GM21528 (cell line): ENCODE results near the gene MINDY4.

Source experiments
- ATAC-seq: cut with Tn5 transposase; IDR thresholded peaks from one replicate; pipeline ENCODE4 v1.9.1; 2021; ENCODE audit warnings: mild to moderate bottlenecking, moderate library complexity; ENCODE audit not compliant: unreplicated experiment, low FRiP score

Gene MINDY4

GRCh38 chr7:30894866-30895605 lies 123.8 kb downstream of the MINDY4 start:
- ATAC-seq, result no peak

GRCh38 chr7:30896036-30896435 lies 124.8 kb downstream of the MINDY4 start:
- ATAC-seq, result no peak

- ATAC-seq, result no peak
Measured at GRCh38 chr7:30896783-30897637, 125.8 kb downstream of the MINDY4 start.

GRCh38 chr7:30897770-30898169 lies 126.6 kb downstream of the MINDY4 start:
- ATAC-seq, result no peak

GRCh38 chr7:30898411-30898810 lies 127.2 kb downstream of the MINDY4 start:
- ATAC-seq, result no peak

GRCh38 chr7:30899066-30899465 lies 127.8 kb downstream of the MINDY4 start:
- ATAC-seq, result no peak

- no peak for ATAC-seq
Measured at GRCh38 chr7:30899630-30900029, 128.4 kb downstream of the MINDY4 start.

GRCh38 chr7:30900053-30900452 lies 128.8 kb downstream of the MINDY4 start:
- no peak for ATAC-seq

GRCh38 chr7:30900803-30901362 lies 129.7 kb downstream of the MINDY4 start:
- no peak for ATAC-seq

- ATAC-seq, result no peak
Measured at GRCh38 chr7:30901856-30902255, 130.6 kb downstream of the MINDY4 start.

- no peak for ATAC-seq
Measured at GRCh38 chr7:30902466-30902865, 131.2 kb downstream of the MINDY4 start.

GRCh38 chr7:30903146-30903545 lies 131.9 kb downstream of the MINDY4 start:
- no peak for ATAC-seq

- ATAC-seq, result no peak
Measured at GRCh38 chr7:30904561-30904960, 133.3 kb downstream of the MINDY4 start.

GRCh38 chr7:30905078-30906012 lies 134.1 kb downstream of the MINDY4 start:
- no peak for ATAC-seq

GRCh38 chr7:30906014-30906413 lies 134.8 kb downstream of the MINDY4 start:
- ATAC-seq, result no peak

- no peak for ATAC-seq
Measured at GRCh38 chr7:30906515-30907240, 135.5 kb downstream of the MINDY4 start.

- ATAC-seq, result no peak
Measured at GRCh38 chr7:30907527-30908267, 136.5 kb downstream of the MINDY4 start.

- ATAC-seq, result no peak
Measured at GRCh38 chr7:30908681-30909080, 137.5 kb downstream of the MINDY4 start.

- ATAC-seq, result no peak
Measured at GRCh38 chr7:30909431-30909830, 138.2 kb downstream of the MINDY4 start.
